GM12801 (cell line): Measurements from ENCODE around the gene PLEKHA8.

Source experiments
- CTCF ChIP-seq: IDR thresholded peaks from one replicate; pipeline ENCODE4 v1.5.1; 2011; ENCODE audit warnings: control low read depth; ENCODE audit not compliant: insufficient read length; ENCODE audit errors: extremely low read depth

The PLEKHA8 gene

GRCh38 chr7:30166155-30166840, 138.1 kb downstream of the PLEKHA8 start:
- TF ChIP-seq CTCF = no peak

- TF ChIP-seq CTCF = no peak
Measured at GRCh38 chr7:30166841-30167235, 138.6 kb downstream of the PLEKHA8 start.

GRCh38 chr7:30167901-30168300, 139.7 kb downstream of the PLEKHA8 start:
- no peak for TF ChIP-seq CTCF

GRCh38 chr7:30168835-30169573, 140.8 kb downstream of the PLEKHA8 start:
- no peak for TF ChIP-seq CTCF

GRCh38 chr7:30169579-30169978, 141.4 kb downstream of the PLEKHA8 start:
- no peak for TF ChIP-seq CTCF

- TF ChIP-seq CTCF = no peak
Measured at GRCh38 chr7:30170476-30171205, 142.4 kb downstream of the PLEKHA8 start.

GRCh38 chr7:30171766-30172447, 143.7 kb downstream of the PLEKHA8 start:
- TF ChIP-seq CTCF = no peak
